ENCODE results near the gene SLAMF1.
"Not testable (repeated sequence)": the region's sequence is repeated elsewhere in the genome, so short reads cannot be mapped to it uniquely, and the experiment has no call there.

SLAMF1 gene

GRCh38 chr1:160567858-160568682 lies 78.8 kb downstream of the SLAMF1 start:
- Histone ChIP-seq H3K9ac (ENCODE audit: low read depth, low read length) (no peak overlapping the region), H3K4me1 (ENCODE audit: insufficient read depth, low read length) (no peaks in the 10 kb centered on the region), H3K36me3 (ENCODE audit: insufficient read depth, low read length) (no peaks in the 10 kb centered on the region), H3K9me3 (ENCODE audit: control insufficient read depth, insufficient read depth, low read length) (no peaks in the 10 kb centered on the region)

DNA sequence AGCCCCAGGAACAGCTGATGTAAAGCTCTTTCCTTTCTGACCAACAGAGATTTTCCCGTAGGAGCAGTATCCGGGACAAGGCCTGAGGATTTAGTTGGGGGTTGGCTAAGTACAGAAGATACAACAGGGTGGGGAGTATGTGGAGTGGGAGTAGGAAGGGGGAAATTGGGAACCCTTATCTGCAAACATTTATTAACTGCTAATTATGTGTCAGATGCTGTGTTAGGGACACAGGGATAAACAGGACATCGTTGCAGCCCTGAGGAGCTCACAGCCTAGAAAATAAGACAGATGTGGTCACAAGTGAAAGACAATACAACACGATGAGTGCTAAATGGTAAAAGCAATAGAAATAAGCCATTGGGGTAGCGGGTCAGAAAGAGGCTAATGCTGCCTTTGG lies 79.5 kb downstream of the SLAMF1 start:
- Histone ChIP-seq H3K4me1 (ENCODE audit: insufficient read depth, low read length) (no peaks in the 10 kb centered on the region), H3K9me3 (ENCODE audit: control insufficient read depth, insufficient read depth, low read length) (no peaks in the 10 kb centered on the region), H3K9ac (ENCODE audit: low read depth, low read length) (no peak overlapping the region), H3K36me3 (ENCODE audit: insufficient read depth, low read length) (no peaks in the 10 kb centered on the region)

DNA sequence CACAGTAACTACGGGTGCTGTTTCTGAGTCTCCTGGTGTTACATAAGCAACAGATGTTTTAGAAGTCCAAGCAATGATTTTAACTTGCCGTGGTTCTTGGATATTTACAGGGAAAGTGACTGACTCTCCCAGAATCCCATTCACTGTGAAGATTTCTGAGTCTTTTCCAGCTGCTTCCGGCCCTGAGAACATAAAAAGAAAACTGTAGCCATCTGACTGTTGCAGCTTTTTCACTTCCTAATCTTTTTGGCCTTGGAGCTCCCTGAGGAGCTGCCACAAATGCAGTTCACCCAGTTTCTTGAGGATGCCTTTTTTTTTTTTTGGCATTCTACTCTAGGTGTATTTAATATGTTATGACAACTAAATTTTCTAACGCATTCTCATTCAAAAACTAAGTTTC lies 81.3 kb downstream of the SLAMF1 start:
- Histone ChIP-seq H3K4me1 (ENCODE audit: insufficient read depth, low read length) (no peaks in the 10 kb centered on the region), H3K9ac (ENCODE audit: low read depth, low read length) (no peak overlapping the region), H3K36me3 (ENCODE audit: insufficient read depth, low read length) (no peaks in the 10 kb centered on the region), H3K9me3 (ENCODE audit: control insufficient read depth, insufficient read depth, low read length) (no peaks in the 10 kb centered on the region)

- H3K9ac ChIP-seq (ENCODE audit: low read depth, low read length); H3K36me3 ChIP-seq (ENCODE audit: insufficient read depth, low read length); H3K4me1 ChIP-seq (ENCODE audit: insufficient read depth, low read length); H3K9me3 ChIP-seq (ENCODE audit: control insufficient read depth, insufficient read depth, low read length): not testable (repeated sequence)
Measured at GRCh38 chr1:160563230-160563629, 83.6 kb downstream of the SLAMF1 start.

GRCh38 chr1:160562745-160563144 lies 84.1 kb downstream of the SLAMF1 start:
- not testable (repeated sequence) for H3K36me3 ChIP-seq (ENCODE audit: insufficient read depth, low read length); H3K9ac ChIP-seq (ENCODE audit: low read depth, low read length); H3K9me3 ChIP-seq (ENCODE audit: control insufficient read depth, insufficient read depth, low read length); H3K4me1 ChIP-seq (ENCODE audit: insufficient read depth, low read length)

DNA sequence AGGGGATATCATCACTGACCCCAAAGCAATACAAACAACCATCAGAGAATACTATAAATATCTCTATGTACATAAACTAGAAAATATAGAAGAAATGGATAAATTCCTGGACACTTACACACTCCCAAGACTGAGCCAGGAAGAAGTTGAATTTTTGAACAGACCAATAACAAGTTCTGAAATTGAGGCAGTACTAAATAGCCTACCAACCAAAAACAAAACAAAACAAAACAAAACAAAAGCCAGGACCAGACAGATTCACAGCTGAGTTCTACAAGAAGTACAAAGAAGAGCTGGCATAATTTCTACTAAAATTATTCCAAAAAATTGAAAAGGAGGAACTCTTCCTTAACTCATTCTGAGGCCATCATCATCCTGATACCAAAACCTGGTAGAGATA lies 86.0 kb downstream of the SLAMF1 start:
- Histone ChIP-seq H3K36me3 (ENCODE audit: insufficient read depth, low read length) (no peaks in the 10 kb centered on the region), H3K9me3 (ENCODE audit: control insufficient read depth, insufficient read depth, low read length) (no peaks in the 10 kb centered on the region), H3K9ac (ENCODE audit: low read depth, low read length) (no peak overlapping the region), H3K4me1 (ENCODE audit: insufficient read depth, low read length) (no peaks in the 10 kb centered on the region)

DNA sequence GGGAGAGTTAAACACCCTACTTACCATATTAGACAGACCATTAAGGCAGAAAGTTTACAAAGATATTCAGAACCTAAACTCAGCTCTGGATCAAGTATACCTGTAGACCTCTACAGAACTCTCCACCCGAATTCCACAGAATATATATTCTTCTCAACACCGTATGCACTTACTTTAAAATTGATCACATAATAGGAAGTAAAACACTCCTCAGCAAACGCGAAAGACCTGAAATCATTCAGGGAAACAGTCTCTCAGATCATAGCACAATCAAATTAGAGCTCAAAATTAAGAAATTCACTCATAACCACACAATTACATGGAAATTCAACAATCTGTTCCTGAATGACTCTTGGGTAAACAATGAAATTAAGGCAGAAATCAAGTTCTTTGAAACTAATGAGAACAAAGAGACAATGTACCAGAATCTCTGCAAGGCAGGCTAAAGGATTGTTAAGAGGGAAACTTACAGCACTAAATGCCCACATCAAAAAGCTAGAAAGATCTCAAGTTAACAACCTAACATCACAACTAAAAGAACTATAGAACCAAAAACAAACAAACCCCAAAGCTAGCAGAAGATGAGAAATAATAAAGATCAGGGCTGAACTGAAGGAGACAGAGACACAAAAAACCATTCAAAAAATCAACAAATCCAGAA lies 86.7 kb downstream of the SLAMF1 start:
- H3K4me1 ChIP-seq (ENCODE audit: insufficient read depth, low read length) = no peaks in the 10 kb centered on the region
- H3K9me3 ChIP-seq (ENCODE audit: control insufficient read depth, insufficient read depth, low read length) = no peaks in the 10 kb centered on the region
- no peak overlapping the region for H3K9ac ChIP-seq (ENCODE audit: low read depth, low read length)
- H3K36me3 ChIP-seq (ENCODE audit: insufficient read depth, low read length) = no peaks in the 10 kb centered on the region

- not testable (repeated sequence) for H3K9me3 ChIP-seq (ENCODE audit: control insufficient read depth, insufficient read depth, low read length); H3K9ac ChIP-seq (ENCODE audit: low read depth, low read length); H3K36me3 ChIP-seq (ENCODE audit: insufficient read depth, low read length); H3K4me1 ChIP-seq (ENCODE audit: insufficient read depth, low read length)
Measured at GRCh38 chr1:160559437-160559836, 87.4 kb downstream of the SLAMF1 start.

DNA sequence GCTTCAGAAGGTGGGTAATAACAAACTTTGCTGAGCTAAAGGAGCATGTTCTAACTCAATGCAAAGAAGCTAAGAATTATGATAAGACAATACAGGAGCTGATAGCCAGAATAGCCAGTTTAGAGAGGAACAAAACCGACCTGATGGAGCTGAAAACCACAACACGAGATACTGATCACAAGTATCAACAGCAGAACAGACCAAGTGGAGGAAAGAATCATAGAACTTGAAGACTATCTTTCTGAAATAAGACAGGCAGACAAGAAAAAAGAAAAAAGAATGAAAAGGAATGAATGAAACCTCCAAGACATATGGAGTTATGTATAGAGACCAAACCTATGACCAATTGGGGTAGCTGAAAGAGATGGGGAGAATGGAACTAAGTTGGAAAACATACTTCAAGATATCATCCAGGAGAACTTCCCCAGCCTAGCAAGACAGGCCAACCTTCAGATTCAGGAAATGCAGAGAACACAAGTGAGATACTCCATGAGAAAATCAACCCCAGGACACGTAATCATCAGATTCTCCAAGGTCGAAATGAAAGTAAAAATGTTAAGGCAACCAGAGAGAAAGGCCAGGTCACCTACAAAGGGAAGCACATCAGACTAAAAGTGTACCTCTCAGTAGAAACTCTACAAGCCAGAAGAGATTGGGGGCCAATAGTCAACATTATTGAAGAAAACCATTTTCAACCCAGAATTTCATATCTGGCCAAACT lies 88.0 kb downstream of the SLAMF1 start:
- Histone ChIP-seq H3K9ac (ENCODE audit: low read depth, low read length) (no peak overlapping the region), H3K4me1 (ENCODE audit: insufficient read depth, low read length) (no peaks in the 10 kb centered on the region), H3K36me3 (ENCODE audit: insufficient read depth, low read length) (no peaks in the 10 kb centered on the region), H3K9me3 (ENCODE audit: control insufficient read depth, insufficient read depth, low read length) (no peaks in the 10 kb centered on the region)
